Hematopoietic multipotent progenitor cell treated with erythropoietin and hydrocortisone succinate and interleukin-3 and kit ligand, for 17 days (in vitro differentiated cells): ENCODE results near the gene CKAP5.

Experiments used
- DNase-seq: peaks from one replicate; pipeline ENCODE4 v3.0.0-alpha.2; 2015; ENCODE audit warnings: low spot score

Gene CKAP5

GRCh38 chr11:46845740-46846509 lies at the start of gene CKAP5:
TSS of gene CKAP5 (minus strand) at chr11:46846280. CDS start at chr11:46821231, 25,049 bp downstream.
- DNase-seq, result peak; percentile 88

GRCh38 chr11:46895821-46896220 lies 49.7 kb upstream of the CKAP5 start:
- no peak for DNase-seq

GRCh38 chr11:46894961-46895360 lies 48.9 kb upstream of the CKAP5 start:
- no peak for DNase-seq

- DNase-seq, result no peak
Observed at GRCh38 chr11:46894506-46894905, 48.4 kb upstream of the CKAP5 start.

GRCh38 chr11:46892838-46893237 lies 46.8 kb upstream of the CKAP5 start:
- DNase-seq, result no peak

DNA sequence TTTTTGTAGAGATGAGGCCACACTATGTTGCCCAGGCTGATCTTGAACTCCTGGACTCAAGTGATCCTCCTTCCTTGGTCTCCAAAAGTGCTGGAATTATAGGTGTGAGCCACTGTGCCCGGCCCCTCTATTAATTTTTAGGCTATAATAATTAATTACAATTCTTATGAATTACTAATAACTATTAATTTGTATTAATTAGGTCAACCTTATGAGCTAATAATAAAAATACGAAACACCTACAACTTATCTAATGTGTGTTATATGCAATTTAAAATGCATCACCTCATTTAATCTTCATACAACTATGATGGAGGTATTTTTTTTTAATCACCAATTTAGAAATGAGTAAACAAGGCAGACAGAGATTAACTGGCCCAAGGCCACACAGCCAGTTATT lies 46.0 kb upstream of the CKAP5 start:
- DNase-seq, result no peak

DNA sequence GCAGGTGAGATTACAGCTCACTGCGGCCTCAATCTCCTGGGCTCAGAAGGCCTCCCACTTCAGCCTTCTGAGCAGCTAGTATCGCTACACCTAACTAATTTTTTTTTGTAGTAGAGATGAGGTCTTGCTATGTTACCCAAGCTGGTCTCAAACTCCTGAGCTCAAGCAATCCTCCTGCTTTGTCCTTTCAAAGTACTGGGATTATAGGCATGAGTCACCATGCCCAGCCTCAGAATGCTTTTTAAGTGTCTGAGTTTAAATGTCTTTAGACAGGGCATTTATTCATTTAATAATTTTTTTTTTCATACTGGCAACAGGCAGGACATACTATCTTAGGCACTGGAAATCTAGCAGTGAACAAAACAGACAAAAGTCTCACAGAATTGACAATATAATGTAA lies 44.6 kb upstream of the CKAP5 start:
- no peak for DNase-seq

GRCh38 chr11:46889689-46890475 lies 43.8 kb upstream of the CKAP5 start:
- peak; percentile 67 for DNase-seq

- no peak for DNase-seq
Observed at GRCh38 chr11:46889251-46889650, 43.2 kb upstream of the CKAP5 start.

DNA sequence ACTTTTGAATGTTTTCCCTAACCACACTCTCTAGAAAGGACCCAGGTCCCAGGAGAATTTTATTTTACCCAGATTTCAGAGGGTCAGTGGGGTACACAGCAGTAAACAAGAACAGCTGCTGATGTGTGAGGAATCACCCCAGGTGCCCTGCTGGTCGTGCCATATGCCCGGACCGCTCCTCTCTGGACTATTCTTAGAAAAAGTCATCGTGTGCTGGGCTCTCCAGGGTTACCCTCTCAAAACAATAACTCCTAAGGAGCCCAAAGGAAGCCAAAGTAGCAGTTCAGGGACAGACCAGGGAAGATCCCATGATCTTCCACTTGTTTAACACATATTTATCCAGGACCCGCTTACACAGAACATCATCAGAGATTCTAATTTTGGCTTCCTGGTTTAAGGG lies 42.6 kb upstream of the CKAP5 start:
- DNase-seq, result no peak

GRCh38 chr11:46886211-46886610 lies 40.1 kb upstream of the CKAP5 start:
- no peak for DNase-seq

DNA sequence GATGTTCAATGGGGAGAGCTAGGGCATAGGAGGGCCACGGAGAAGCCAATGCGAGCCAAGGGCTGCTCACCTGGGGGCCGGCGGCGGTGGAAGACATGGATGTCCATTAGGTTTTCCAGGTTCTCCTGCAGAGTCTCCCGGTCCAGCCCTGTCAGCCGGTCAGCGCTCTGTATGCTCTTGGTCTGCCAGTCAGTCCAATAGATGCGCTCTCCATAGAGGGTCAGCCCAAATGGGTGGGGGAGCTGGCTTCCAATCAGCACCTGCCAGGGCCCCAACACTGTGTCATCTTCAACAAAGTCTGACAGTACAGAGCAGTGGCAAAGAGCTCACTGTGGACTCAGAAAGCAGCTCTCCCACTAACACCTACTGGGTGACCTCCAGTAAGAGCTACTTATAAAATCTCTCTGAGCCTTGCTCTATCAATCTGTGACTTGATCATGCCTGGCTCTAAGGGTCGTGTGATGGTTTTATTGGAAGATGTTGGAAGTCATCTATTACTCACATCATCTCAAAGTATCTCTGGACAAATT lies 33.0 kb upstream of the CKAP5 start:
- DNase-seq, result no peak

- no peak for DNase-seq
Observed at GRCh38 chr11:46877580-46877979, 31.5 kb upstream of the CKAP5 start.

GRCh38 chr11:46876471-46876870 lies 30.4 kb upstream of the CKAP5 start:
- DNase-seq, result no peak

- no peak for DNase-seq
Observed at GRCh38 chr11:46874586-46874985, 28.5 kb upstream of the CKAP5 start.

DNA sequence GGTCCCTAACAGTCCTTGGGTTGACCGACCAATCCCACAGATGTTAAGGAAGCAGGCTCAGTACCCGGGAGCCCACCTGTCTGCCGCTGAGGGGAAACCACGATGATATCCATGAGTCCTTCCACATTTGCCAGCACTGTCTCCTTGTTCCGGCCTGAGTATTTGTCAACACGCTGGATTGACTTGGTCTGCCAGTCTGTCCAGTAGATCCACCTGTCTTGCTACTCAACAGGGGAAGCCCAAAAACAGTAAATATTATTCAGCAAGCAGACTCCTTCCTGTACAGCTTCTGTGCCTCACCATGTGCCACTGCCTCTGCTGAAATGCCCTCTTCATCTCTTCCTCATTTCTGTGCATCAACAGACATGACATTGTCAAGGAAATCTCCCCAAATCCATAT lies 22.8 kb upstream of the CKAP5 start:
- DNase-seq, result no peak

- no peak for DNase-seq
Observed at GRCh38 chr11:46865340-46865739, 19.3 kb upstream of the CKAP5 start.

GRCh38 chr11:46860218-46860617 lies 14.1 kb upstream of the CKAP5 start:
- no peak for DNase-seq

GRCh38 chr11:46858920-46859546 lies 13.0 kb upstream of the CKAP5 start:
- DNase-seq, result no peak

- DNase-seq, result no peak
Observed at GRCh38 chr11:46857666-46858065, 11.6 kb upstream of the CKAP5 start.

GRCh38 chr11:46856605-46857343 lies 10.7 kb upstream of the CKAP5 start:
- no peak for DNase-seq

GRCh38 chr11:46855863-46856262 lies 9.8 kb upstream of the CKAP5 start:
- DNase-seq, result no peak
